A549 (cell line): ENCODE results near the gene KLRC4. TPM values are rescaled to one million over a fixed set of nuclear protein-coding genes. Genes with fewer than 3 reads are reported as not detected.
"Not testable (repeated sequence)": the region's sequence is repeated elsewhere in the genome, so short reads cannot be mapped to it uniquely, and the experiment has no call there.

ENCODE experiments used
- ATAC-seq, 2 experiments: fragments of 200-7000 bp in 1 of 2; fragments of >200 bp in 1 of 2; cut with Nextera tagmentation in 1 of 2; cut with Tn5 transposase in 1 of 2; 3 replicates each; pipeline versions ENCODE4 v1.8.0 to v1.9.1; 2018 to 2020; ENCODE audit warnings: mild to moderate bottlenecking in 1 of 2, moderate library complexity in 1 of 2
- CTCF ChIA-PET: fragments of 300-600 bp; sonication (Branson Sonifier 250); formaldehyde crosslinking; extraction: SDS; loops from one replicate; lab custom pipeline; 2021; ENCODE audit warnings: antibody characterized with exemption, inconsistent platforms; lab: Yijun Ruan, JAX
- POLR2A ChIA-PET: fragments of 350-600 bp; formaldehyde crosslinking; extraction: SDS; loops from one replicate; lab custom pipeline; 2021; ENCODE audit warnings: antibody characterized with exemption, inconsistent platforms; lab: Yijun Ruan, JAX
- DNase-seq, 2 experiments: peaks; one replicate each; pipeline versions ENCODE4 v3.0.0 to v3.0.0-alpha.2; 2011 to 2016; ENCODE audit warnings: low read depth in 1 of 2, low spot score in 1 of 2
- FAIRE-seq: peaks from 2 replicates; lab custom pipeline; 2011; peaks lifted over from hg19 to GRCh38; lab: Jason Lieb, UNC
- H3K27ac ChIP-seq, 2 experiments: fragments of >200 bp; sonication (Bioruptor Twin); formaldehyde crosslinking; 3 replicates each; pipeline ENCODE4 v1.5.1; 2016 to 2017
- H3K4me1 ChIP-seq: fragments of >200 bp; sonication (Bioruptor Twin); formaldehyde crosslinking; 3 replicates; pipeline ENCODE4 v1.6.1; 2016
- H3K4me2 ChIP-seq: fragments of >200 bp; sonication (Bioruptor Twin); formaldehyde crosslinking; 3 replicates; pipeline ENCODE4 v1.6.1; 2016
- H3K4me3 ChIP-seq: fragments of >200 bp; sonication (Bioruptor Twin); formaldehyde crosslinking; 3 replicates; pipeline ENCODE4 v1.5.1; 2016
- H3K9me3 ChIP-seq: fragments of >200 bp; sonication (Bioruptor Twin); formaldehyde crosslinking; 3 replicates; pipeline ENCODE4 v1.6.1; 2016
- BHLHE40 ChIP-seq: IDR thresholded peaks from 2 replicates; pipeline ENCODE4 v1.6.1; 2012; ENCODE audit warnings: low read depth, low read length, inconsistent platforms
- CEBPB ChIP-seq, 2 experiments: fragments of >200 bp in 1 of 2; sonication (Bioruptor Twin) in 1 of 2; formaldehyde crosslinking in 1 of 2; IDR thresholded peaks; 2 replicates each; pipeline ENCODE4 v1.6.1; 2012 to 2016
- CHD2 ChIP-seq: fragments of 150-350 bp; IDR thresholded peaks from 2 replicates; pipeline ENCODE4 v1.6.1; 2014; ENCODE audit warnings: low read length; ENCODE audit not compliant: partially characterized antibody
- EP300 ChIP-seq, 2 experiments: fragments of >200 bp; sonication (Bioruptor Twin); formaldehyde crosslinking; IDR thresholded peaks; 2 replicates in 1 of 2; 3 replicates in 1 of 2; pipeline ENCODE4 v1.6.1; 2016 to 2017
- ESRRA ChIP-seq: fragments of 150-350 bp; IDR thresholded peaks from 2 replicates; pipeline ENCODE4 v1.6.1; 2014; ENCODE audit warnings: mild to moderate bottlenecking, low read length, borderline replicate concordance
- FOSL2 ChIP-seq, 2 experiments: fragments of 450-650 bp in 1 of 2; fragments of >200 bp in 1 of 2; sonication (Bioruptor Twin) in 1 of 2; formaldehyde crosslinking; IDR thresholded peaks; 2 replicates each; pipeline versions ENCODE4 v1.5.0 to v1.6.1; 2016 to 2020; ENCODE audit warnings: mild to moderate bottlenecking in 1 of 2, moderate library complexity in 1 of 2
- GATA3 ChIP-seq: IDR thresholded peaks from 2 replicates; pipeline ENCODE4 v1.6.1; 2012; ENCODE audit warnings: borderline replicate concordance
- HOXB13 ChIP-seq: fragments of 250-450 bp; sonication (Bioruptor Pico); IDR thresholded peaks from 2 replicates; pipeline ENCODE4 v1.5.0; 2020; ENCODE audit warnings: low read depth, mild to moderate bottlenecking, moderate library complexity
- JUN ChIP-seq, 2 experiments: fragments of >200 bp; sonication (Bioruptor Twin); formaldehyde crosslinking; IDR thresholded peaks; 2 replicates in 1 of 2; 3 replicates in 1 of 2; pipeline ENCODE4 v1.6.1; 2016 to 2017
- JUNB ChIP-seq: fragments of >200 bp; sonication (Bioruptor Twin); formaldehyde crosslinking; IDR thresholded peaks from 2 replicates; pipeline ENCODE4 v1.6.1; 2016
- MYC ChIP-seq: IDR thresholded peaks from 2 replicates; pipeline ENCODE4 v1.6.1; 2012; ENCODE audit warnings: mild to moderate bottlenecking, inconsistent platforms, low read length, improper control_type of control experiment, borderline replicate concordance
- NPAS2 ChIP-seq: fragments of 250-450 bp; sonication (Bioruptor Pico); IDR thresholded peaks from 2 replicates; pipeline ENCODE4 v1.8.0; 2022; ENCODE audit warnings: mild to moderate bottlenecking, moderate library complexity, borderline replicate concordance
- NR3C1 ChIP-seq: fragments of >200 bp; sonication (Bioruptor Twin); formaldehyde crosslinking; IDR thresholded peaks from 3 replicates; pipeline ENCODE4 v1.6.1; 2017
- POLR2AphosphoS2 ChIP-seq: conservative IDR thresholded peaks from 2 replicates; pipeline ENCODE4 v1.6.1; 2012; ENCODE audit warnings: low read length, improper control_type of control experiment, inconsistent platforms
- RAD21 ChIP-seq, 2 experiments: fragments of >200 bp in 1 of 2; sonication (Bioruptor Twin) in 1 of 2; formaldehyde crosslinking in 1 of 2; IDR thresholded peaks in 1 of 2; conservative IDR thresholded peaks in 1 of 2; 2 replicates in 1 of 2; 3 replicates in 1 of 2; pipeline ENCODE4 v1.6.1; 2012 to 2018; ENCODE audit warnings: inconsistent platforms in 1 of 2
- REST ChIP-seq: fragments of 200-600 bp; sonication (generic); IDR thresholded peaks from 2 replicates; pipeline ENCODE4 v1.6.1; 2016; ENCODE audit warnings: antibody characterized with exemption, mild to moderate bottlenecking, moderate library complexity
- RFX5 ChIP-seq: fragments of 450-650 bp; IDR thresholded peaks from 2 replicates; pipeline ENCODE4 v1.7.1; 2014; ENCODE audit warnings: antibody characterized with exemption, mild to moderate bottlenecking, moderate library complexity
- TP53 ChIP-seq: fragments of 250-450 bp; sonication (Bioruptor Pico); IDR thresholded peaks from 2 replicates; pipeline ENCODE4 v1.5.0; 2021; ENCODE audit warnings: mild to moderate bottlenecking, moderate library complexity
- WGBS: methylation state at CpG from one replicate; pipeline ENCODE4 v1.1.6; 2017; ENCODE audit errors: missing lambda C conversion rate; 5-methylcytosine and 5-hydroxymethylcytosine counted together
- polyA plus RNA-seq, 4 experiments: library from polyadenylated mRNA; depleted of rRNA in 3 of 4; stranded (reverse); fragments of >200 nt; fragmentation: RNase III in 1 of 4; extraction: RNeasy Plus Mini Kit Qiagen cat#74134 plus additional on column Dnase treatment in 1 of 4; gene quantifications; 2 replicates in 3 of 4; 3 replicates in 1 of 4; pipeline ENCODE4 v1.2.3, GENCODE V29; 2011 to 2017
- TF ChIP-seq, protein P1 (sequence below): fragments of 250-450 bp; sonication (Bioruptor Pico); IDR thresholded peaks from 2 replicates; pipeline ENCODE4 v1.5.0; 2021; ENCODE audit warnings: mild to moderate bottlenecking, moderate library complexity, borderline replicate concordance
- TF ChIP-seq, protein P2 (sequence below): fragments of >200 bp; sonication (Bioruptor Twin); formaldehyde crosslinking; IDR thresholded peaks from 3 replicates; pipeline ENCODE4 v1.5.1; 2016

The KLRC4 gene
- polyA plus RNA-seq, 2 of the 4 experiments (the other 2 are of a cell fraction), result not detected

- no peak for ATAC-seq
- POLR2A ChIA-PET, result no interaction called here
These were observed 16.3 kb downstream of the KLRC4 start for GRCh38 chr12:10393291-10393690.

GRCh38 chr12:10392394-10392930, 17.1 kb downstream of the KLRC4 start:
- peak; percentile 42 to 59; a peak in 4 of 6 replicates for ATAC-seq
- peak overlapping the region in 1 of 2 experiments; percentile 6; a peak in 1 of 6 replicates for H3K27ac ChIP-seq
- H3K4me3 ChIP-seq, result no peak overlapping the region
- peak overlapping the region; percentile 48 for H3K4me2 ChIP-seq
- CTCF ChIA-PET, result interaction anchor here (1.5 kb wide), 1 partner anchor 25 kb away, joined by 3 read pairs; no protein-coding TSS in a partner anchor
- H3K9me3 ChIP-seq, result no peaks in the 10 kb centered on the region
- DNase-seq, result peak; percentile 15 to 69
- peak; percentile 91 for FAIRE-seq
- 23% methylated on average over 7 of the region's 7 CpGs for WGBS
- TF ChIP-seq JUNB (no peak), FOSL2 (IDR thresholded peaks at IDR 0.05) (no peak), FOSL2 (CRISPR knock-in tag; IDR thresholded peaks at IDR 0.05) (0 out of 2 replicates have a peak, but pooled peaks have one; percentile 19), GATA3 (0 out of 2 replicates have a peak, but pooled peaks have one; percentile 22), CEBPB (IDR thresholded peaks at IDR 0.05) (peak; percentile 40; a peak in 1 of 4 replicates), EP300 (IDR thresholded peaks at IDR 0.05) (0 out of 5 replicates have a peak, but pooled peaks of 1 of the 2 experiments have one; percentile 20)
- H3K4me1 ChIP-seq, result peaks cover 27% of the 10 kb centered on the region
- POLR2A ChIA-PET, result no interaction called here

More at GRCh38 chr12:10393291-10393690, 16.3 kb downstream of the KLRC4 start:
- CTCF ChIA-PET, result interaction anchor here (1.5 kb wide), 1 partner anchor 26 kb away, joined by 3 read pairs; no protein-coding TSS in a partner anchor
- Histone ChIP-seq H3K9me3 (no peaks in the 10 kb centered on the region), H3K4me2 (no peak overlapping the region), H3K4me1 (peaks cover 27% of the 10 kb centered on the region), H3K4me3 (no peak overlapping the region), H3K27ac (no peak overlapping the region)
- no peak for FAIRE-seq
- 59% methylated on average over 3 of the region's 3 CpGs for WGBS
- TF ChIP-seq RAD21 (conservative IDR thresholded peaks at IDR 0.05 in 1 of 2, IDR thresholded peaks at IDR 0.05 in 1 of 2) (no peak), NR3C1 (no peak), MYC (no peak), RFX5 (no peak), CEBPB (IDR thresholded peaks at IDR 0.05) (no peak), JUN (IDR thresholded peaks at IDR 0.05) (no peak), BHLHE40 (no peak)
- TF ChIP-seq, protein P1, sequence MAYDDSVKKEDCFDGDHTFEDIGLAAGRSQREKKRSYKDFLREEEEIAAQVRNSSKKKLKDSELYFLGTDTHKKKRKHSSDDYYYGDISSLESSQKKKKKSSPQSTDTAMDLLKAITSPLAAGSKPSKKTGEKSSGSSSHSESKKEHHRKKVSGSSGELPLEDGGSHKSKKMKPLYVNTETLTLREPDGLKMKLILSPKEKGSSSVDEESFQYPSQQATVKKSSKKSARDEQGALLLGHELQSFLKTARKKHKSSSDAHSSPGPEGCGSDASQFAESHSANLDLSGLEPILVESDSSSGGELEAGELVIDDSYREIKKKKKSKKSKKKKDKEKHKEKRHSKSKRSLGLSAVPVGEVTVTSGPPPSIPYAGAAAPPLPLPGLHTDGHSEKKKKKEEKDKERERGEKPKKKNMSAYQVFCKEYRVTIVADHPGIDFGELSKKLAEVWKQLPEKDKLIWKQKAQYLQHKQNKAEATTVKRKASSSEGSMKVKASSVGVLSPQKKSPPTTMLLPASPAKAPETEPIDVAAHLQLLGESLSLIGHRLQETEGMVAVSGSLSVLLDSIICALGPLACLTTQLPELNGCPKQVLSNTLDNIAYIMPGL, result no peak
- TF ChIP-seq, protein P2, sequence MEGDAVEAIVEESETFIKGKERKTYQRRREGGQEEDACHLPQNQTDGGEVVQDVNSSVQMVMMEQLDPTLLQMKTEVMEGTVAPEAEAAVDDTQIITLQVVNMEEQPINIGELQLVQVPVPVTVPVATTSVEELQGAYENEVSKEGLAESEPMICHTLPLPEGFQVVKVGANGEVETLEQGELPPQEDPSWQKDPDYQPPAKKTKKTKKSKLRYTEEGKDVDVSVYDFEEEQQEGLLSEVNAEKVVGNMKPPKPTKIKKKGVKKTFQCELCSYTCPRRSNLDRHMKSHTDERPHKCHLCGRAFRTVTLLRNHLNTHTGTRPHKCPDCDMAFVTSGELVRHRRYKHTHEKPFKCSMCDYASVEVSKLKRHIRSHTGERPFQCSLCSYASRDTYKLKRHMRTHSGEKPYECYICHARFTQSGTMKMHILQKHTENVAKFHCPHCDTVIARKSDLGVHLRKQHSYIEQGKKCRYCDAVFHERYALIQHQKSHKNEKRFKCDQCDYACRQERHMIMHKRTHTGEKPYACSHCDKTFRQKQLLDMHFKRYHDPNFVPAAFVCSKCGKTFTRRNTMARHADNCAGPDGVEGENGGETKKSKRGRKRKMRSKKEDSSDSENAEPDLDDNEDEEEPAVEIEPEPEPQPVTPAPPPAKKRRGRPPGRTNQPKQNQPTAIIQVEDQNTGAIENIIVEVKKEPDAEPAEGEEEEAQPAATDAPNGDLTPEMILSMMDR, result no peak
- DNase-seq, result no peak

DNA sequence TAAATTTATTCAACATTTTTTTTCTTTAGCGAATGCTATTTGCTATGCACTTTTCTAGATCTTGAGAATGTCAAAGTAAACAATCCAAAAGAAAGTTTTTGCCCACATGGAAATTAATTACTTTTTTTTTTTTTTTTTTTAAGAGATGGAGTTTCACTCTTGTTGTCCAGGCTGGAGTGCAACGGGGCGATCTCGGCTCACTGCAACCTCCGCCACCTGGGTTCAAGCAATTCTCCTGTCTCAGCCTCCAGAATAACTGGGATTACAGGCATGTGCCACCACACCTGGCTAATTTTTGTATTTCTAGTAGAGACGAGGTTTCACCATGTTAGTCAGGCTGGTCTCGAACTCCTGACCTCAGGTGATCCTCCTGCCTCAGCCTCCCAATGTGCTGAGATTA, 18.6 kb downstream of the KLRC4 start:
- H3K27ac ChIP-seq, H3K9me3 ChIP-seq, FAIRE-seq, H3K4me2 ChIP-seq, CTCF ChIA-PET, H3K4me3 ChIP-seq, DNase-seq, POLR2A ChIA-PET, ATAC-seq: not testable (repeated sequence)
- 91% methylated on average over 7 of the region's 7 CpGs for WGBS
- peaks cover 22% of the 10 kb centered on the region for H3K4me1 ChIP-seq

DNA sequence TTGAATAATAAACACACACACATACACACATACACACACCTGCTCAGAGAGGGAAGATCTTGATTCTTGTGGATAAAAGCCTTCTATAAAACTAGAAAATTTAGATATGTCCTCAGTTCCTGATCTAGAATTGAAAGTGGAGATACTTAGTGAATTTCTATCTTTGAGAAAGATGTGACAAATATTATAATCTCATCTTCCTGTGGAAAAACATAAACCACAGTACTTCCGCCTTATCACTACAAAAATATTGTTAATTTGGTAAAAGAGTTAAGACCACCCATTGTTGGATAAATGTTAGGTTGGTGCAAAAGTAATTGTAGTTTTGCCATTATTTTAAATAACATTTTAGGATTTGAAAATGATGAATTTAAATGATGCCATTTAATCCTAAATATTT, 19.7 kb downstream of the KLRC4 start, which contains the start of gene KLRK1:
TSS of gene KLRK1 (minus strand) at position 138 of the 400 bp plus-strand sequence. CDS start 1,231 bp downstream, outside the sequence.
- CTCF ChIA-PET, result no interaction called here
- Histone ChIP-seq H3K9me3 (no peaks in the 10 kb centered on the region; the same call in 2 of the 3 replicates), H3K4me3 (no peak within 1 kb of the TSS), H3K27ac (no peak within 1 kb of the TSS), H3K4me1 (peaks cover 21% of the 10 kb centered on the region)
- ATAC-seq, result no peak
- no peak for DNase-seq
- no peak for FAIRE-seq
- 88% methylated on average over 1 of the region's 1 CpG for WGBS
- TF ChIP-seq TP53, result no peak
- TF ChIP-seq HOXB13 (CRISPR knock-in tag), result no peak
- no peak for TF ChIP-seq ESRRA
- no peak for TF ChIP-seq CHD2
- no peak for TF ChIP-seq REST
- TF ChIP-seq NPAS2 (CRISPR knock-in tag), result no peak
- TF ChIP-seq POLR2AphosphoS2, result no peak
- TF ChIP-seq, all 56 proteins: peak for 0
- H3K4me2 ChIP-seq, result no peak within 1 kb of the TSS
- POLR2A ChIA-PET, result no interaction called here
